ENCODE data around the gene KLHL3.

The KLHL3 gene

GRCh38 chr5:137708796-137709559 lies 26.9 kb downstream of the KLHL3 start:
- DNase-seq (ENCODE audit: low read depth in 2 of 2), result no peak

DNA sequence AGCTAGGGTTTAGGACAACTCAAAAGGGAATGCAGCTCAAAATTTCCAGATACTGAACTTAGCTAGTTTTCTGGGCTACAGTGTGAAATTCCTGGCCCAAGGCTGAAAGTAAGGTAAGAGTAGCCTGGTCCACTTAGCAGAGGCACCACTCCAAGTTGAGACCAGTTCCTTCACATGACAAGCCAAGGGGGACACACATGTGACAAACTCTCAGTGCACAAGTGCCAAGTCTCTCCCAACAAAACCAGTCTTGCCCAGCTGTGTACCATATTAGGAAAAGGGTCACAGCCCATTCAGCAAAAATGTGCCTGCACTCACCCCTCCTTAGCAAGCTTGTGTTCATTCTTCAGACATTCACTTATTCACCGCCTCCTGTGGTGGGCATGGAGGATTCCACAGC lies 27.8 kb downstream of the KLHL3 start:
- no peak for DNase-seq (ENCODE audit: low read depth in 2 of 2)

- no peak for DNase-seq (ENCODE audit: low read depth in 2 of 2)
Observed at GRCh38 chr5:137706841-137707240, 29.0 kb downstream of the KLHL3 start.

GRCh38 chr5:137705106-137705505 lies 30.8 kb downstream of the KLHL3 start:
- DNase-seq (ENCODE audit: low read depth in 2 of 2), result no peak

- no peak for DNase-seq (ENCODE audit: low read depth in 2 of 2)
Observed at GRCh38 chr5:137703565-137703964, 32.3 kb downstream of the KLHL3 start.

DNA sequence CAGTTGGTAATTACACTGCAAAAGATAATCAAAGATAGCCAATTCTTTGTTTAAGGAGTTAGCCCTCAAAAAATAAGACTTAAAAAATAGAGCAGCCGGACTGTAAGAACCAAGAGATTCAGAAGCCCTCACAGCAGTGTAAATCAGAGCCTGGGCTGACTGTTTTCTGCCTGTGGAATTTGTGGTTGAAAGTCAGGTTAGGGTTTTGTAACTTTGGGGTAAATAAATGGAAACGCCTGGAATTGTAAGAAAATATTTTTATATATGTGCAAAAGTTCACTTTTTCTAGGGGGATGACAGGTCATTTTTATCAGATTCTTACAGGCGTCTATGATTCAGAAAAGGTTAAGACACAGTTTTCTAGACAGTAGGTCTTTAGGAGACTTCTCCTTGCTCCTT lies 35.6 kb downstream of the KLHL3 start:
- DNase-seq (ENCODE audit: low read depth in 2 of 2), result no peak

GRCh38 chr5:137699336-137700281 lies 36.3 kb downstream of the KLHL3 start:
- DNase-seq (ENCODE audit: low read depth in 2 of 2), result no peak

DNA sequence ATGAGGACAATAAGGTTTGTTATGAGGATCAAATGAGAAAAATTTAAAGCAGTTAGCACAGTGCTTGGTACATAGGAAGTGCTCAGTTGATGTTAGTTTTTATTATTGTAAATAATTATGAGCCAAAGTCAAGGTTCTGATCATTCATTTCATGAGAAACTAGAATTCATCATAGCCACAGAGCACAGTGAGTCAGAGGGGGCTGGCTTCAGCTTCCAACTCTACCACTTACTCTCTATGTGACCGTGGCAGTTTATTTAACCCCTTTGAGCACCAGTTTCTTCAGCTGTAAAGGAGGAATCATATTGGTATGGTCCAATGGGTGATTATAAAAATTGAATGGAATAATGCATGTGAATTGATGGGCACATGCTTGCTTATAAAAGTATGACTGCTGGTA lies 39.4 kb downstream of the KLHL3 start:
- no peak for DNase-seq (ENCODE audit: low read depth in 2 of 2)

GRCh38 chr5:137695651-137696428 lies 40.0 kb downstream of the KLHL3 start:
- no peak for DNase-seq (ENCODE audit: low read depth in 2 of 2)

- DNase-seq (ENCODE audit: low read depth in 2 of 2), result no peak
Observed at GRCh38 chr5:137693951-137694721, 41.8 kb downstream of the KLHL3 start.

- no peak for DNase-seq (ENCODE audit: low read depth in 2 of 2)
Observed at GRCh38 chr5:137693307-137693950, 42.5 kb downstream of the KLHL3 start.

- DNase-seq (ENCODE audit: low read depth in 2 of 2), result no peak
Observed at GRCh38 chr5:137689306-137689705, 46.6 kb downstream of the KLHL3 start.

- no peak for DNase-seq (ENCODE audit: low read depth in 2 of 2)
Observed at GRCh38 chr5:137688210-137688840, 47.6 kb downstream of the KLHL3 start.

DNA sequence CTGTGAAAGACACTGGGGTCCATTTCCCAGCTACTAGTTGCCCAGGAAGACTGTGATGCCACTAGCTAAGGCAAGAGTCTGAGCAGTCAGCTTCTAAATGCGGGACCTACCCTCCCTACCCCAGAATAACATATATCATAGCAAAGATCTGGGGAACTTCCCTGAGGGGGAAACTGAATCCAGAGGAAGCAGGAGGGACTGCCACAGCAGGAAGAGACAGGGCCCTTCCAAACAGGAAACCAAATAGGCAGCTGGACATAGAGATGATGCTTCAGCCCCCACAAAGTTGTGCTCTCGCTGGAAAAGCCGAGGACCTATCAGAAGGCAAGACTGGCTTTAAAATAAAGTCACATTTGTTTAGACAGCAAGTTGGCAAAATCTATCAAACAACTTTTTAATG lies 51.1 kb downstream of the KLHL3 start:
- no peak for DNase-seq (ENCODE audit: low read depth in 2 of 2)

DNA sequence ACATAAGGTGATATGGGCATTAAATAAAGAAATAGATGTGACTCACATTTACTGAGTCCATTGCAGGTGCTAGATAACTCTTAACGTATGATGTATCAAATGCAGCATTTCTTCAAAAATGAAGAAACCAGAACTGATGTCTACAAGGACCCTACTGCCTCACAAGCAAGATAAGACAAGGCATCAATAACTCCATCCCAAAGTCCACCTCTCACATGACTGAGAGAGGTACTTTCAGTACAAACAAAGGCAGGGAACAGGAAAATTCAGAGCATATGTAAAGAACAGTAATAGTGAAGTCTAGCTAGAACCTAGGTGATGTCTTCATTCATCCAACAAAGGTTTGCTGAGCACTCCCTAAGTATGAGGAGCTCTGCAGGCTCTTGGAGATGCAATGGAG lies 54.7 kb downstream of the KLHL3 start:
- DNase-seq (ENCODE audit: low read depth in 2 of 2), result no peak

GRCh38 chr5:137679910-137680309 lies 56.0 kb downstream of the KLHL3 start:
- no peak for DNase-seq (ENCODE audit: low read depth in 2 of 2)

- DNase-seq (ENCODE audit: low read depth in 2 of 2), result no peak
Observed at GRCh38 chr5:137679195-137679594, 56.7 kb downstream of the KLHL3 start.

DNA sequence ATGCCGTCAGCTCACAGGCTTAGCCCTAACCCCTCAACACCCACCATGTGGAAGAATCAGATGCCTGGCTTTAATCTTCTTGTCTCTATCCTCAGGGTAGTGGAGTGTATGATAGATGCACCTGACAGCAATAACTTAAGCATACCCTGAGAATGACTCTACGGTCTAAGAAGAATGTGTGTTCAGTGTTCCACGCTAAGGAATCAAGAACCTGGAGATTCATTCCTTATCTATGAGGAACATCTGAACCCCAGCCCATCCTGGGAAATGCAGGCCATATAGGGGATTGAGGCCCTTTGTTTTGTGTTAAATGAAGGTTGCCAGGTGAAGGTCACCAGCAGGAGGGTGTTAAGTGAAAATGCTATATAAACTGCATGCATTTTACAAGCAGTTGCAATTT lies 63.0 kb downstream of the KLHL3 start:
- no peak for DNase-seq (ENCODE audit: low read depth in 2 of 2)

- no peak for DNase-seq (ENCODE audit: low read depth in 2 of 2)
Observed at GRCh38 chr5:137672001-137672400, 63.9 kb downstream of the KLHL3 start.

GRCh38 chr5:137669811-137670210 lies 66.1 kb downstream of the KLHL3 start:
- DNase-seq (ENCODE audit: low read depth in 2 of 2), result no peak

Measured in fibroblast of skin of left quadriceps (primary cell).